ENCODE results near the gene MTA1.

MTA1 gene

GRCh38 chr14:105421723-105422615 lies 2.3 kb downstream of the MTA1 start:
- Mint-ChIP-seq H3K4me3 (peak overlapping the region; percentile 92), H3K4me1 (ENCODE audit: low read depth) (peaks cover 37% of the 10 kb centered on the region), H3K9me3 (no peaks in the 10 kb centered on the region), H3K27ac (peak overlapping the region; percentile 94), H3K27me3 (no peaks in the 10 kb centered on the region), H3K36me3 (ENCODE audit: low read depth) (peaks cover 59% of the 10 kb centered on the region)
- DNase-seq = no peak

GRCh38 chr14:105422695-105423487 lies 3.3 kb downstream of the MTA1 start:
- Mint-ChIP-seq H3K4me3 (peak overlapping the region; percentile 92), H3K36me3 (ENCODE audit: low read depth) (peaks cover 69% of the 10 kb centered on the region)

GRCh38 chr14:105423488-105424195 lies 4.0 kb downstream of the MTA1 start:
- no peak for DNase-seq
- H3K36me3 Mint-ChIP-seq (ENCODE audit: low read depth) = peaks cover 76% of the 10 kb centered on the region
- no peaks in the 10 kb centered on the region for H3K27me3 Mint-ChIP-seq
- peak overlapping the region; percentile 20 for H3K4me3 Mint-ChIP-seq
- H3K4me1 Mint-ChIP-seq (ENCODE audit: low read depth) = peaks cover 44% of the 10 kb centered on the region
- H3K9me3 Mint-ChIP-seq = no peaks in the 10 kb centered on the region
- peak overlapping the region; percentile 53 for H3K27ac Mint-ChIP-seq

More at GRCh38 chr14:105422695-105423487, 3.3 kb downstream of the MTA1 start:
- Mint-ChIP-seq H3K9me3 (no peaks in the 10 kb centered on the region), H3K4me1 (ENCODE audit: low read depth) (peaks cover 43% of the 10 kb centered on the region), H3K27ac (peak overlapping the region; percentile 64), H3K27me3 (no peaks in the 10 kb centered on the region)
- DNase-seq = no peak

DNA sequence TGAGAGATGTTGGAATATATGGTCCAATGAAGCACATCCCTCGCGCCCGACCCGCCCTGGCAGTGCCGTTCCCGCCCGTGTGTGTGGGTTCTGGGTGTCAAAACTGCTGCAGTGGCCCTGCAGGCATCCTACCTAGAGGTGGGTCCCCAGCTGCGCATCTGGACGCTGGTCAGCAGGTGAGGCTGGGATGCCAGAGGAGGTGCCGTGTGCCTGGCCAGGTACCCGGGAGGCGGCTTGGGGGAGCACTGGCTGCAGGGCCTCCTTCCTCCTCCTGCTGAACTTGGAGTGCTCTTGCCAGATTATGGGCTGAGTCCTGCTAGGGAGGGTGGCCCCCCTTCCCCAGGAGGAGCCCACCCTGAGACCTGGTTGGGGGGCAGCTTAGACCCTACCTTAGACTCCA lies 5.2 kb downstream of the MTA1 start:
- H3K36me3 Mint-ChIP-seq (ENCODE audit: low read depth) = peaks cover 88% of the 10 kb centered on the region
- no peaks in the 10 kb centered on the region for H3K9me3 Mint-ChIP-seq
- H3K27me3 Mint-ChIP-seq = no peaks in the 10 kb centered on the region
- H3K4me1 Mint-ChIP-seq (ENCODE audit: low read depth) = peaks cover 39% of the 10 kb centered on the region
- DNase-seq = no peak
- no peak overlapping the region for H3K4me3 Mint-ChIP-seq
- H3K27ac Mint-ChIP-seq = no peak overlapping the region

DNA sequence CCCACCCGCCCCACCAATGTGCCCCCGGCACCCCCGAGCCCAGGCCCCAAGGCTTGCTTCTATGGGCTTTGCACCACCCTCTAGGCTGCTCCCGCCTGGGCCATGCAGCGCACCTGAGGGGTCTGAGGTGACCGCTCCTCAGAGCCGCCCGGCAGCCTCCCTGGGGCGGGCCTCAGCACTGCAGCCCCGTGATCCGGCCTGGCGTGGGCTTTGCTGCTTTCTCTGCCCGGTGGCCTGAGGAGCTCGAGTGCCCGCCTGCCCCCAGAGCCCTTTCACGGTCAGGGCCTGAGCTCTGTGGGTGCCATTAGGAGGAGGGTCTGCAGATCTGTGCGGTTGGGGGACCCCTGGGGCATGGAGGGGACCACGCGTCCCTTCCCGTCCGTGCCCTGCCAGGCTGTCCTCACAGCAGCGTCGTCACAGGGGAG lies 6.2 kb downstream of the MTA1 start:
- no peak for DNase-seq
- Mint-ChIP-seq H3K36me3 (ENCODE audit: low read depth) (peaks cover 95% of the 10 kb centered on the region), H3K27me3 (no peaks in the 10 kb centered on the region), H3K4me3 (no peak overlapping the region), H3K9me3 (no peaks in the 10 kb centered on the region), H3K4me1 (ENCODE audit: low read depth) (peaks cover 43% of the 10 kb centered on the region), H3K27ac (no peak overlapping the region)

GRCh38 chr14:105426416-105427130 lies 6.9 kb downstream of the MTA1 start:
- H3K27ac Mint-ChIP-seq = no peak overlapping the region
- H3K9me3 Mint-ChIP-seq = no peaks in the 10 kb centered on the region
- no peak overlapping the region for H3K4me3 Mint-ChIP-seq
- H3K27me3 Mint-ChIP-seq = no peaks in the 10 kb centered on the region
- DNase-seq = no peak
- peaks cover 94% of the 10 kb centered on the region for H3K36me3 Mint-ChIP-seq (ENCODE audit: low read depth)
- H3K4me1 Mint-ChIP-seq (ENCODE audit: low read depth) = peaks cover 40% of the 10 kb centered on the region

- Mint-ChIP-seq H3K9me3 (no peaks in the 10 kb centered on the region), H3K4me3 (no peak overlapping the region), H3K36me3 (ENCODE audit: low read depth) (peaks cover 90% of the 10 kb centered on the region), H3K4me1 (ENCODE audit: low read depth) (peaks cover 33% of the 10 kb centered on the region), H3K27ac (peak overlapping the region; percentile 22), H3K27me3 (no peaks in the 10 kb centered on the region)
- no peak for DNase-seq
Measured at GRCh38 chr14:105427412-105427811, 7.8 kb downstream of the MTA1 start.

GRCh38 chr14:105427936-105428485 lies 8.4 kb downstream of the MTA1 start:
- Mint-ChIP-seq H3K27me3 (no peaks in the 10 kb centered on the region), H3K4me1 (ENCODE audit: low read depth) (peaks cover 27% of the 10 kb centered on the region), H3K36me3 (ENCODE audit: low read depth) (peaks cover 88% of the 10 kb centered on the region), H3K9me3 (no peaks in the 10 kb centered on the region), H3K27ac (no peak overlapping the region), H3K4me3 (no peak overlapping the region)
- no peak for DNase-seq

GRCh38 chr14:105430042-105430441 lies 10.4 kb downstream of the MTA1 start:
- no peak for DNase-seq
- peaks cover 80% of the 10 kb centered on the region for H3K36me3 Mint-ChIP-seq (ENCODE audit: low read depth)

GRCh38 chr14:105430565-105430964 lies 10.9 kb downstream of the MTA1 start:
- no peak overlapping the region for H3K27ac Mint-ChIP-seq
- no peak for DNase-seq
- peaks cover 77% of the 10 kb centered on the region for H3K36me3 Mint-ChIP-seq (ENCODE audit: low read depth)
- no peak overlapping the region for H3K4me3 Mint-ChIP-seq
- H3K27me3 Mint-ChIP-seq = no peaks in the 10 kb centered on the region
- H3K9me3 Mint-ChIP-seq = no peaks in the 10 kb centered on the region
- H3K4me1 Mint-ChIP-seq (ENCODE audit: low read depth) = peaks cover 31% of the 10 kb centered on the region

More at GRCh38 chr14:105430042-105430441, 10.4 kb downstream of the MTA1 start:
- peaks cover 29% of the 10 kb centered on the region for H3K4me1 Mint-ChIP-seq (ENCODE audit: low read depth)
- H3K27me3 Mint-ChIP-seq = no peaks in the 10 kb centered on the region
- H3K27ac Mint-ChIP-seq = no peak overlapping the region
- H3K4me3 Mint-ChIP-seq = no peak overlapping the region
- H3K9me3 Mint-ChIP-seq = no peaks in the 10 kb centered on the region

DNA sequence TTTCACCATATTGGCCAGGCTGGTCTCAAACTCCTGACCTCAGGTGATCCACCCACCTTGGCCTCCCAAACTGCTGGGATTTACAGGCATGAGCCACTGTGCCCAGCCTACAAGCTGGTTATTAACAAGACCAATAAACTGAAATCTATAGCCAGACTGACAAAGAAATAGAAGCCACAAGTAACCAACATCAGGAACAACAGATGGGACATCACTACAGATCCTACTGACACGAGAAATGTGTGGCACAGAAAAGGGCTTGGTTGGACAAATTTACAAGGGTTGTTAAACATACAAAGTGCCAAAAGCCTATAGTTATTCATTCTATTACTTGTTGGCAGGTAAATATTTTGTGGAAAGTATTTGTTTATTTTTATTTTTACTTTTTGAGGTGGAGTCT lies 11.6 kb downstream of the MTA1 start:
- Mint-ChIP-seq H3K36me3 (ENCODE audit: low read depth) (peaks cover 77% of the 10 kb centered on the region), H3K27ac (no peak overlapping the region), H3K4me3 (no peak overlapping the region), H3K27me3 (no peaks in the 10 kb centered on the region), H3K9me3 (no peaks in the 10 kb centered on the region), H3K4me1 (ENCODE audit: low read depth) (peaks cover 33% of the 10 kb centered on the region)
- DNase-seq = no peak

GRCh38 chr14:105432657-105433056 lies 13.0 kb downstream of the MTA1 start:
- no peaks in the 10 kb centered on the region for H3K9me3 Mint-ChIP-seq
- peaks cover 22% of the 10 kb centered on the region for H3K4me1 Mint-ChIP-seq (ENCODE audit: low read depth)
- no peak for DNase-seq
- H3K27me3 Mint-ChIP-seq = no peaks in the 10 kb centered on the region
- no peak overlapping the region for H3K4me3 Mint-ChIP-seq
- peaks cover 74% of the 10 kb centered on the region for H3K36me3 Mint-ChIP-seq (ENCODE audit: low read depth)
- no peak overlapping the region for H3K27ac Mint-ChIP-seq

GRCh38 chr14:105433161-105433605 lies 13.6 kb downstream of the MTA1 start:
- Mint-ChIP-seq H3K27me3 (no peaks in the 10 kb centered on the region), H3K27ac (no peak overlapping the region), H3K4me3 (no peak overlapping the region), H3K9me3 (no peaks in the 10 kb centered on the region), H3K4me1 (ENCODE audit: low read depth) (peaks cover 18% of the 10 kb centered on the region), H3K36me3 (ENCODE audit: low read depth) (peaks cover 73% of the 10 kb centered on the region)
- no peak for DNase-seq
